Endothelial cell of umbilical vein (primary cell): Measurements from ENCODE around the gene WNT9A. TPM values are rescaled to one million over a fixed set of nuclear protein-coding genes. Genes with fewer than 3 reads are reported as not detected.

Source experiments
- BruUV-seq: library from RNA; stranded (reverse); fragments of 400-500 nt; replicated peaks from 2 replicates; lab custom pipeline; 2021; lab: Mats Ljungman, UMichigan
- CTCF ChIA-PET: fragments of 300-600, 350-600 bp; sonication (Branson Sonifier 250); formaldehyde crosslinking; loops from one replicate; lab custom pipeline; 2021; ENCODE audit warnings: antibody characterized with exemption, inconsistent platforms; lab: Charles Lee
- POLR2A ChIA-PET: fragments of 300-600, 350-600 bp; sonication (Branson Sonifier 250); formaldehyde crosslinking; loops from one replicate; lab custom pipeline; 2021; ENCODE audit warnings: antibody characterized with exemption, inconsistent platforms; lab: Charles Lee
- DNase-seq: peaks from one replicate; pipeline ENCODE4 v3.0.0-alpha.2; 2011; ENCODE audit warnings: low read depth, low spot score
- FAIRE-seq: peaks from 2 replicates; lab custom pipeline; 2011; peaks lifted over from hg19 to GRCh38; lab: Jason Lieb, UNC
- H2AFZ ChIP-seq: 2 replicates; pipeline ENCODE4 v1.6.0; 2012; ENCODE audit warnings: low read depth, low read length, control low read depth, inconsistent platforms
- H3K27ac ChIP-seq: 2 replicates; pipeline ENCODE4 v1.5.1; 2011; ENCODE audit warnings: low read depth, mild to moderate bottlenecking, control low read depth, low read length, moderate library complexity; ENCODE audit not compliant: insufficient read depth
- H3K27me3 ChIP-seq, 2 experiments: 2 replicates each; pipeline versions ENCODE4 v1.6.0 to v1.6.1; 2011; ENCODE audit warnings: low read length in 2 of 2, mixed read lengths in 1 of 2; ENCODE audit not compliant: control insufficient read depth in 2 of 2, insufficient read depth in 2 of 2
- H3K36me3 ChIP-seq, 2 experiments: 2 replicates in 1 of 2; 3 replicates in 1 of 2; pipeline ENCODE4 v1.5.1; 2011; ENCODE audit warnings: low read length in 2 of 2, mild to moderate bottlenecking in 1 of 2, moderate library complexity in 1 of 2; ENCODE audit not compliant: control insufficient read depth in 2 of 2, insufficient read depth in 2 of 2; ENCODE audit errors: extremely low read depth in 1 of 2
- H3K4me1 ChIP-seq: 3 replicates; pipeline ENCODE4 v1.5.1; 2011; ENCODE audit warnings: mild to moderate bottlenecking, low read length; ENCODE audit not compliant: control insufficient read depth, insufficient read depth; ENCODE audit errors: extremely low read depth
- H3K4me2 ChIP-seq: 2 replicates; pipeline ENCODE4 v1.6.1; 2011; ENCODE audit warnings: low read length, control low read depth, mixed read lengths; ENCODE audit not compliant: insufficient read depth
- H3K4me3 ChIP-seq, 3 experiments: fragments of 200-600 bp in 1 of 3; sonication (generic), shearing (Covaris generic) in 1 of 3; replicated peaks in 1 of 3; 2 replicates each; pipeline ENCODE4 v1.5.1; 2011 to 2016; ENCODE audit warnings: control low read depth in 3 of 3, low read length in 3 of 3, mild to moderate bottlenecking in 2 of 3, inconsistent platforms in 1 of 3, low read depth in 1 of 3, moderate library complexity in 1 of 3; ENCODE audit not compliant: insufficient read depth in 1 of 3
- H3K79me2 ChIP-seq: 2 replicates; pipeline ENCODE4 v1.6.0; 2012; ENCODE audit warnings: low read length, inconsistent platforms; ENCODE audit not compliant: control insufficient read depth, insufficient read depth
- H3K9ac ChIP-seq: replicated peaks from 2 replicates; pipeline ENCODE3; 2011; ENCODE audit warnings: low read length, control low read depth; ENCODE audit not compliant: insufficient read depth; ENCODE audit errors: extremely low read depth
- H3K9me1 ChIP-seq: replicated peaks from 3 replicates; pipeline ENCODE4 v1.6.0; 2011; ENCODE audit warnings: mild to moderate bottlenecking, low read length; ENCODE audit not compliant: control insufficient read depth, insufficient read depth; ENCODE audit errors: extremely low read depth
- H3K9me3 ChIP-seq: replicated peaks from 2 replicates; pipeline ENCODE4 v1.5.1; 2012; ENCODE audit warnings: low read length, inconsistent platforms; ENCODE audit not compliant: control insufficient read depth, insufficient read depth
- H4K20me1 ChIP-seq: replicated peaks from 2 replicates; pipeline ENCODE3; 2011; ENCODE audit warnings: mild to moderate bottlenecking, low read length; ENCODE audit not compliant: control insufficient read depth, insufficient read depth; ENCODE audit errors: extremely low read depth
- CTCF ChIP-seq, 2 donors: IDR thresholded peaks; 1 replicate in 1 of 2; 2 replicates in 1 of 2; pipeline ENCODE4 v1.5.1; 2011; ENCODE audit warnings: low read length in 2 of 2, mild to moderate bottlenecking in 2 of 2, moderate library complexity in 2 of 2, control low read depth in 1 of 2, inconsistent platforms in 1 of 2, low read depth in 1 of 2; ENCODE audit not compliant: insufficient read depth in 1 of 2; ENCODE audit errors: extremely low read depth in 1 of 2
- EZH2 ChIP-seq: IDR thresholded peaks from 2 replicates; pipeline ENCODE4 v1.6.1; 2012; ENCODE audit warnings: borderline replicate concordance, low read depth, mild to moderate bottlenecking, moderate library complexity, low read length, inconsistent platforms; ENCODE audit not compliant: severe bottlenecking
- FOS ChIP-seq: IDR thresholded peaks from 2 replicates; pipeline ENCODE4 v1.6.1; 2011; ENCODE audit warnings: mild to moderate bottlenecking, low read length, moderate library complexity, borderline replicate concordance; ENCODE audit not compliant: insufficient read depth
- GATA2 ChIP-seq: IDR thresholded peaks from 2 replicates; pipeline ENCODE4 v1.7.0; 2011; ENCODE audit warnings: low read depth, mild to moderate bottlenecking, moderate library complexity, mixed read lengths, low read length; ENCODE audit not compliant: insufficient read length, insufficient read depth
- JUN ChIP-seq: IDR thresholded peaks from 2 replicates; pipeline ENCODE4 v1.6.1; 2011; ENCODE audit warnings: borderline replicate concordance, low read depth; ENCODE audit not compliant: insufficient read length, insufficient read depth
- MAX ChIP-seq: IDR thresholded peaks from 2 replicates; pipeline ENCODE4 v1.6.1; 2011; ENCODE audit not compliant: insufficient read depth, insufficient read length
- MYC ChIP-seq: IDR thresholded peaks from one replicate; pipeline ENCODE4 v1.6.1; 2011; ENCODE audit warnings: mild to moderate bottlenecking, low read depth, low read length
- POLR2A ChIP-seq: IDR thresholded peaks from 2 replicates; pipeline ENCODE4 v1.6.1; 2012; ENCODE audit warnings: low read depth, mild to moderate bottlenecking, control low read depth, low read length
- POLR2AphosphoS5 ChIP-seq: IDR thresholded peaks from 2 replicates; pipeline ENCODE4 v1.6.1; 2012; ENCODE audit warnings: low read depth, mild to moderate bottlenecking, control low read depth, low read length, moderate library complexity; ENCODE audit not compliant: insufficient read depth
- dilution Hi-C: fragments of 300-500 bp; cut with MboI; formaldehyde crosslinking; loops from one replicate; pipeline ENCODE4 v1.15.0; 2019; ENCODE audit warnings: low sequenced_read_pairs; ENCODE audit not compliant: extremely low pct_ligation_motif_present
- intact Hi-C: fragments of 100-400 bp; cut with micrococcal nuclease; formaldehyde crosslinking; loops from one replicate; pipeline ENCODE4 v1.10.0; 2022
- polyA plus RNA-seq, 4 experiments: library from polyadenylated mRNA; depleted of rRNA in 3 of 4; stranded (reverse) in 3 of 4; unstranded in 1 of 4; fragments of >200 nt; gene quantifications; 2 replicates each; pipeline versions ENCODE4 v1.2.1 to v1.2.3, GENCODE V29; 2011 to 2012; ENCODE audit warnings: missing spikeins in 1 of 4
- total RNA-seq: library from RNA; stranded (reverse); gene quantifications from 2 replicates; pipeline ENCODE4 v1.2.3, GENCODE V29; 2021

The WNT9A gene
- total and polyA plus RNA-seq, 2 donors (not counting 3 experiments of a cell fraction or from before 2014, with no cell fraction given) = 5.4 to 6.2 TPM

- Histone ChIP-seq H3K79me2 (no peaks in the 10 kb centered on the region), H3K9me3 (no peaks in the 10 kb centered on the region), H3K4me3 (no peak overlapping the region), H3K27ac (no peak overlapping the region), H3K27me3 (peaks cover 0 to 2% of the 10 kb centered on the region in 2 experiments), H4K20me1 (no peaks in the 10 kb centered on the region), H3K4me1 (no peaks in the 10 kb centered on the region), H2AFZ (no peak overlapping the region), H3K4me2 (no peak overlapping the region), H3K9ac (no peak overlapping the region), H3K36me3 (no peaks in the 10 kb centered on the region), H3K9me1 (no peaks in the 10 kb centered on the region)
- DNase-seq (no peak), FAIRE-seq (no peak)
- dilution Hi-C loops = no loop called here
- no peak for TF ChIP-seq POLR2AphosphoS5
- TF ChIP-seq MAX = no peak
- no peak for TF ChIP-seq FOS
- TF ChIP-seq EZH2 = no peak
- TF ChIP-seq GATA2 = no peak
- TF ChIP-seq MYC = no peak
- no peak for TF ChIP-seq POLR2A
- no peak for TF ChIP-seq JUN
- TF ChIP-seq CTCF (IDR thresholded peaks at IDR 0.05; ENCODE audit: extremely low read depth in 1 of 2, insufficient read depth in 1 of 2, low read depth in 1 of 2, low read length in 2 of 2) = no peak
- intact Hi-C loops = no loop called here
- BruUV-seq = no TSS peak
- ChIA-PET POLR2A (no interaction called here), CTCF (no interaction called here)
Observed at GRCh38 chr1:227914801-227915563, 32.8 kb downstream of the WNT9A start.
